A673 (cell line): Measurements from ENCODE around the gene TRIM71. TPM values are rescaled to one million over a fixed set of nuclear protein-coding genes. Genes with fewer than 3 reads are reported as not detected.

Source experiments
- BruUV-seq: library from RNA; stranded (reverse); fragments of 400-500 nt; replicated peaks from 2 replicates; lab custom pipeline; 2021; lab: Mats Ljungman, UMichigan
- CTCF ChIA-PET: fragments of 300-600 bp; sonication (Branson Sonifier 250); formaldehyde crosslinking; loops from one replicate; lab custom pipeline; 2022; ENCODE audit warnings: antibody characterized with exemption; lab: Charles Lee
- POLR2A ChIA-PET: fragments of 300-600 bp; sonication (Branson Sonifier 250); formaldehyde crosslinking; loops from one replicate; lab custom pipeline; 2022; ENCODE audit warnings: antibody characterized with exemption; ENCODE audit not compliant: low non-redundant PET; lab: Charles Lee
- DNase-seq: peaks from one replicate; pipeline ENCODE4 v3.0.0-alpha.2; 2015; ENCODE audit warnings: low spot score
- H3K27ac ChIP-seq: fragments of 200-600 bp; sonication (generic); 2 replicates; pipeline ENCODE4 v1.5.1; 2016; ENCODE audit warnings: mixed run types, low read depth, mild to moderate bottlenecking, mixed read lengths, antibody characterized with exemption, low read length; ENCODE audit not compliant: poor library complexity, severe bottlenecking
- H3K27me3 ChIP-seq: fragments of 200-600 bp; sonication (generic); replicated peaks from 2 replicates; pipeline ENCODE4 v1.6.1; 2017; ENCODE audit warnings: mixed run types, low read depth, mild to moderate bottlenecking, mixed read lengths, antibody characterized with exemption, low read length; ENCODE audit not compliant: insufficient read depth, poor library complexity
- H3K36me3 ChIP-seq: fragments of 200-600 bp; sonication (generic); 2 replicates; pipeline ENCODE4 v1.6.1; 2016; ENCODE audit warnings: mixed run types, mild to moderate bottlenecking, mixed read lengths, antibody characterized with exemption, low read length; ENCODE audit not compliant: insufficient read depth, poor library complexity, severe bottlenecking
- H3K4me1 ChIP-seq: fragments of 200-600 bp; sonication (generic); 2 replicates; pipeline ENCODE4 v1.6.1; 2017; ENCODE audit warnings: mixed run types, mild to moderate bottlenecking, mixed read lengths, antibody characterized with exemption, low read length; ENCODE audit not compliant: insufficient read depth, poor library complexity, severe bottlenecking
- H3K4me3 ChIP-seq: fragments of 200-600 bp; sonication (generic); 2 replicates; pipeline ENCODE4 v1.5.1; 2016; ENCODE audit warnings: low read depth, mixed run types, mild to moderate bottlenecking, mixed read lengths, low read length; ENCODE audit not compliant: poor library complexity, severe bottlenecking
- H3K9me3 ChIP-seq: fragments of 200-600 bp; sonication (generic); 2 replicates; pipeline ENCODE4 v1.6.1; 2016; ENCODE audit warnings: mixed run types, low read depth, mild to moderate bottlenecking, mixed read lengths, antibody characterized with exemption, low read length; ENCODE audit not compliant: poor library complexity, severe bottlenecking
- EZH2 ChIP-seq: fragments of 200-600 bp; sonication (generic); IDR thresholded peaks from 2 replicates; pipeline ENCODE4 v1.6.1; 2017; ENCODE audit warnings: borderline replicate concordance, low read depth, mild to moderate bottlenecking, mixed read lengths, antibody characterized with exemption, low read length; ENCODE audit not compliant: poor library complexity, severe bottlenecking
- intact Hi-C: fragments of 100-400 bp; cut with micrococcal nuclease; formaldehyde crosslinking; loops from one replicate; pipeline ENCODE4 v1.10.0; 2022; ENCODE audit not compliant: unreplicated experiment
- total RNA-seq: library from RNA; stranded (reverse); gene quantifications from 2 replicates; pipeline ENCODE4 v1.2.3, GENCODE V29; 2021
- TF ChIP-seq, protein P1 (sequence below): fragments of 300-800, 200-600 bp; sonication (generic); conservative IDR thresholded peaks from 2 replicates; pipeline ENCODE4 v1.5.1; 2017; ENCODE audit warnings: low read depth, mild to moderate bottlenecking, antibody characterized with exemption, low read length, moderate library complexity, mixed read lengths

Gene TRIM71
- total RNA-seq, 1 experiment from 2014 or later = 0.30 TPM

DNA sequence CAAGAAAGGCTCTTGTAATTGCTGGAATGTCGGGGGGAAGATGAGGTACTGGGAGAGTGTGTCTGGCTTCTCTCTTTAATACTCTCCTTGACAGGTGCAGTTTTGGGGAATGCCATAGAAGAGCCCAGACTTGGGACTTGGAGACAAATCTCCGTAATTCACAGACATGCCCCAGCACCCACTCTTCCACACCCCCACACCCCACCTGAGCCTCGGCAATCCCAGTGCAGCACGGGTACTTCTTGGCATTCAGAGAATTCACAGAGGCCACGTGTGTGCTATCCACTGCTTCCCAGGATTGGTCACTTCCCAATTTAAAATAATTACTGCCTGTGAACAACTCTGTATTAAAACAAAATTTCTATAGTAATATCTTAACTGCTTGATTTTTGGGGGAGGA, 43.9 kb downstream of the TRIM71 start:
- no TSS peak for BruUV-seq
- CTCF ChIA-PET = no interaction called here
- H3K4me3 ChIP-seq = no peak overlapping the region
- no peak for DNase-seq
- intact Hi-C loops = no loop called here
- no peaks in the 10 kb centered on the region for H3K4me1 ChIP-seq
- POLR2A ChIA-PET = no interaction called here
- H3K9me3 ChIP-seq = no peaks in the 10 kb centered on the region
- no peak for TF ChIP-seq EZH2
- TF ChIP-seq, protein P1, sequence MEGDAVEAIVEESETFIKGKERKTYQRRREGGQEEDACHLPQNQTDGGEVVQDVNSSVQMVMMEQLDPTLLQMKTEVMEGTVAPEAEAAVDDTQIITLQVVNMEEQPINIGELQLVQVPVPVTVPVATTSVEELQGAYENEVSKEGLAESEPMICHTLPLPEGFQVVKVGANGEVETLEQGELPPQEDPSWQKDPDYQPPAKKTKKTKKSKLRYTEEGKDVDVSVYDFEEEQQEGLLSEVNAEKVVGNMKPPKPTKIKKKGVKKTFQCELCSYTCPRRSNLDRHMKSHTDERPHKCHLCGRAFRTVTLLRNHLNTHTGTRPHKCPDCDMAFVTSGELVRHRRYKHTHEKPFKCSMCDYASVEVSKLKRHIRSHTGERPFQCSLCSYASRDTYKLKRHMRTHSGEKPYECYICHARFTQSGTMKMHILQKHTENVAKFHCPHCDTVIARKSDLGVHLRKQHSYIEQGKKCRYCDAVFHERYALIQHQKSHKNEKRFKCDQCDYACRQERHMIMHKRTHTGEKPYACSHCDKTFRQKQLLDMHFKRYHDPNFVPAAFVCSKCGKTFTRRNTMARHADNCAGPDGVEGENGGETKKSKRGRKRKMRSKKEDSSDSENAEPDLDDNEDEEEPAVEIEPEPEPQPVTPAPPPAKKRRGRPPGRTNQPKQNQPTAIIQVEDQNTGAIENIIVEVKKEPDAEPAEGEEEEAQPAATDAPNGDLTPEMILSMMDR = no peak
- H3K36me3 ChIP-seq = no peaks in the 10 kb centered on the region
- H3K27me3 ChIP-seq = no peaks in the 10 kb centered on the region
- no peak overlapping the region for H3K27ac ChIP-seq

DNA sequence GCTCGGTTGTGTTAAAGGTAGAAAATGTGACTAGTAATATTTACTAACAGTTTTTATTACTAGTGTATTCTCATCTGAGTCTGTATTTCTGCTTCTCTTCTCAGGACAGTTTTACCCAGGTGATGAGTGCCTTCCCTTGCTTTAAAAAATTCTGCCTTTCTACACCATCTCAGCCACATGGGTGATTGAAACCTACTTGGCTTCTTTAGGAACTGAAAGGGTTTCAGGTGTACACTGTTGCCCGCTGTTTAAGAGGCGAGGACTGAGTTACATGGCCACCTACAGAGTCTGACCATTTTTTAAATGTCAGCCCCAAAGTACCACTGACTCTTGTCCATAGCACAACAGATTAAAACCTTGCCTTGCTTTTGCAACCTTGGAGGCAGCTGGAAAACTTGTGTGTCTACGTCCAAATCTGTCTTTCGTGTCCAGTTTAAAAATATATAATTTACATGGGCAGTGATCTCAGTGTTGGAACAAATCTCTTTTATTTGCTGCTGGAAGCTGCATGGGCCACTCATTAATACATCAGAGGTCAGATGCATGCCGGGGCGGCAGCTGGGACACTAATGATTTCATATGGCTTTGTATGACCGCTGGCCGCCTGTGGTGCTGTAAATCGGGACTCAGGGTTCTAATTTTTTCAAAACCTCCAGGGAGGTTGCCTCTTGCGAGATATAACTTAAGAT, 44.6 kb downstream of the TRIM71 start:
- Histone ChIP-seq H3K9me3 (no peaks in the 10 kb centered on the region), H3K27me3 (no peaks in the 10 kb centered on the region), H3K4me1 (no peaks in the 10 kb centered on the region), H3K27ac (no peak overlapping the region), H3K4me3 (no peak overlapping the region), H3K36me3 (no peaks in the 10 kb centered on the region)
- no peak for DNase-seq
- TF ChIP-seq EZH2 = no peak
- TF ChIP-seq, protein P1 = no peak
- no TSS peak for BruUV-seq
- CTCF ChIA-PET = no interaction called here
- POLR2A ChIA-PET = no interaction called here
- intact Hi-C loops = no loop called here

DNA sequence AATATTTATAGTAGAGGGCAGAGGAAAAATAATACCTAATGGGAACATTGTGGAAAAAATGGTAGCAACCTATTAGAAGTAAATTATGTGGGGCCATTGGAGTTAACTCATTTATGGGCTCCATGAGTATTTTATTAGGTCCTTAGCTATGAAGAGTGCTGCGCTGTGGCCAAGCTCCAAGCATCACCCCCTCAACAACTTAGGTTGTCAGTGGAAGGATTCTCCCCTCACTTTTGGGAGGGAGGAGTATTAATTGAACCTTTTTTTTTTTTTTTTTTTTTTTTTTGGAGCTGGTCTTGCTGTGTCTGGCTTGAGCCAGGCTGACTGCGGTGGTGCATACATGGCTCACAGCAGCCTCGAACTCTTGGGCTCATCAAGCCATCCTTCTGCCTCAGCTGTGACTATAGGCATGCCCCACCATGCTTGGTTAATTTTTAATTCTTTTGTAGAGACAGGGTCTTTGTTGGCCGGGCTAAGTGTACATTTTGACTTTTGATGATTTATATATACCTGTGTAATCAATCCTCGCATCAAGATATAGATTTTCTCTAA, 45.2 kb downstream of the TRIM71 start:
- Histone ChIP-seq H3K27ac (no peak overlapping the region), H3K4me3 (no peak overlapping the region), H3K9me3 (no peaks in the 10 kb centered on the region), H3K27me3 (no peaks in the 10 kb centered on the region), H3K4me1 (no peaks in the 10 kb centered on the region), H3K36me3 (no peaks in the 10 kb centered on the region)
- intact Hi-C loops = no loop called here
- POLR2A ChIA-PET = no interaction called here
- TF ChIP-seq EZH2 = no peak
- TF ChIP-seq, protein P1 = no peak
- DNase-seq = no peak
- CTCF ChIA-PET = no interaction called here
- BruUV-seq = no TSS peak
